Hindlimb muscle (tissue), 1 donor: ENCODE data around the gene KRT17. TPM values are rescaled to one million over a fixed set of nuclear protein-coding genes. Genes with fewer than 3 reads are reported as not detected.
"Not testable (repeated sequence)": the region's sequence is repeated elsewhere in the genome, so short reads cannot be mapped to it uniquely, and the experiment has no call there.

Experiments
- DNase-seq: peaks from one replicate; pipeline ENCODE4 v3.0.0-alpha.2; 2013
- polyA plus RNA-seq: library from polyadenylated mRNA; unstranded; fragments of 120-200 nt; gene quantifications from one replicate; pipeline ENCODE4 v1.2.1, GENCODE V29; 2013; ENCODE audit not compliant: insufficient read length

Gene KRT17
- polyA plus RNA-seq, 1 donor: 13.9 TPM

DNA sequence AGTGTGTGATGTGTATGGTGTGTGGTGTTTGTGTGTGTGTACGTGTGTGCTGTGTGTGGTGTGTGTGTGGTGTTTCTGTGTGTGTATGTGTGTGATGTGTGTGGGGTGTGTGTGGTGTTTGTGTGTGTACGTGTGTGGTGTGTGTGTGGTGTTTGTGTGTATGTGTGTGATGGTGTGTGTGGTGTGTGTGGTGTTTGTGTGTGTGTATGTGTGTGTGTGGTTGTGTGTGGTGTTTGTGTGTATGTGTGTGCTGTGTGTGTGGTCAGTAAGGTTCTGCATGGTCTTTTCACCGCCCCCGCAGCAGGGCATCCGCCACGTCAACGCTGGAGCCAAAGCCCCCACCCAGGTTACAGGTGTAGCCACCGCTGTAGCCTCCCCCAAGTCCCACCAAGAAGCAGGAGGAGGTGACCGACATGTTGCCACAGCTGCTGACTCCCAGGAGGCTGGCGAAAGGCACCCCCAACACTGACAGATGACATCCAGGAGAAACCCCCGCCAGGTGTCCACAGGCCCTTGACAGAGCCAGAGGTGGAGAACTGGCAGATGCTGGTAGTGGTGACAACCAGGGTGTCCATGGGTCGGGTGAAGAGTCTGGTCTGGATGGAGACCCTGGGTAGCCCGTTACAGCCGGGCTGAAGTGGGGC lies 9.3 kb upstream of the KRT17 start:
- DNase-seq: no peak

DNA sequence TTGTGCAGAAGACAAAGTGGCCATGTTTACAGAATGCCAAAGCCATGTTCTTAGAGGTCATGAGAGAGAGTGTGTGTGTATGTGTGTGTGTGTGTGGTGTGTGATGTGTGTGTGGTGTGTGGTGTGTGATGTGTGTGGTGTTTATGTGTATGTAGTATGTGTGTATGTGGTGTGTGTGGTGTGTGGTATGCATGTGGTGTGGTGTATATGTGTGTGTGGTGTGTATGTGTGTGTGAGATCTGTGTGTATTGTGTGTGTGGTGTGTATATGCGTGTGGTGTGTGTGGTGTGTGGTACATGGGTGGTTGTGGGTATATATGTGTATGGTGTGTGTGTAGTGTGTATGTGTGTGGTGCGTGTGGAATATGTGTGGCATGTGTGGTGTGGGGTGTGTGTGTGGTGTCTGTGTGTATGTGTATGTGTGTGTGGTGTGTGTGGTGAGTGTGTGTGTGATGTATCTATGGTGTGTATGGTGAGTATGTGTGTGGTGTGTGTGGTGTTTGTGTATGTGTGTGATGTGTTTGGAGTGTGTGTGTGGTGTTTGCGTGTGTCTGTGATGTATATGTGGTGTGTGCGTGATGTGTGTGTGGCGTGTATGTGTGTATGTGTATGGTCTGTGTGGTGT lies 8.2 kb upstream of the KRT17 start:
- DNase-seq: no peak

DNA sequence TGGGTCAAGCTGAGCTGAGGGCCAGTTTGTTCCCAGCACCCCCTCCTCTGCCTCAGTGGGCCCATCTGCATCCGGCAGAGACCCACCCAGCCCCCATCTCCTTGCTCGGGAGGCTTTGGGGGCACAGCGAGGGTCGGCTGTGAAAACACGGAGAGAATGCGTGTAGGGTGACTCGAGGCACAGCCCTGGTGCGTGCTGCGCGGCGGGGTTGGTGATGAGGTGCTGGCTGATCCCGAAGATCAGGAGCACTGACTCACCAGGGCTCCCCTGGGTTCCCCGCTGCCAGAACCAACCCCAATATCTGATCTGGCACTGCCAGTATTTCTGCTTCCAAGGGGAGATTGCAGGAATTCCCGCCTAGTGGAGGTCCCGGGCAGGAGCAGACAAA lies 7.5 kb upstream of the KRT17 start:
- DNase-seq: no peak

DNA sequence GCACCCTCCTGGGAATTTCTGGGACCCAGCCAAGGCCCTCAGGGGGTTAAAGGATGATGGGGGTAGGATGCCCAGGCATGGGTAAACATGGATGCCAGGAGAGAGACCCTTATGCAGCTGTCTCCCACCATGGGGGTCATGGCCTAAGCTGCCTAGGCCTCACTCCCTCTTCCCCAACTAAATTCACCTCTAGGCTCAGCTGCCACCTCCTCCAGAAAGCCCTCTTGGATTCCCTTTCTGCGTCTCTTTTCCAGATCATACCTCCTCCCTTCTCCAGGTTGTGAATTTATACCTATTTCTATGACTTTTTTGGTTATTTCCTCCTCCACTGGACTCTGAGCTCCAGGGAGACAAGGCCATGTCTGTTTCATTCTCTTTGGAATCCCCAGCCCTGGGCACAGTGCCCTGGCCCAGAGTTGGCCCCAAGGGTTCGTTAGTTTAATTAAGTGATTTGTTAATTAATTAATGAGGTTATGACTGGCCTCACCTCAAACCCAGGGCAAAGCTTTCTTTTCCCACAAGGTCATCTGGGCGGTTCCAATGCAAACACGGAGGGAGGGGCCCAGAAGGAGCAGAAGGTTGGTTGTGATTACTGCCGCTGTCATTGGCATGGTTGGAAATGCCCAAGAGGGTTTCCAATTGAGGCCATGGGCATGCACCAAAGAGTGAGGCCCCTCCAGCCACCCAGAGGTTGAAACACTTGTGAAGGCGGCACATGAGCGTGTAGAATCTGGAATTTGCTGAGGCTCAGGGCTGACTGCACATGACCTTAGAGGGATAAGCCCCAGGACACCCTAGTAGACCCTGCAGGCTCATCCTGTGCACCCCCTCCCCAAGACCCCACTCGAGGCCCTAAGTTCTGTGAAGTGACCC lies 6.9 kb upstream of the KRT17 start:
- no peak for DNase-seq

DNA sequence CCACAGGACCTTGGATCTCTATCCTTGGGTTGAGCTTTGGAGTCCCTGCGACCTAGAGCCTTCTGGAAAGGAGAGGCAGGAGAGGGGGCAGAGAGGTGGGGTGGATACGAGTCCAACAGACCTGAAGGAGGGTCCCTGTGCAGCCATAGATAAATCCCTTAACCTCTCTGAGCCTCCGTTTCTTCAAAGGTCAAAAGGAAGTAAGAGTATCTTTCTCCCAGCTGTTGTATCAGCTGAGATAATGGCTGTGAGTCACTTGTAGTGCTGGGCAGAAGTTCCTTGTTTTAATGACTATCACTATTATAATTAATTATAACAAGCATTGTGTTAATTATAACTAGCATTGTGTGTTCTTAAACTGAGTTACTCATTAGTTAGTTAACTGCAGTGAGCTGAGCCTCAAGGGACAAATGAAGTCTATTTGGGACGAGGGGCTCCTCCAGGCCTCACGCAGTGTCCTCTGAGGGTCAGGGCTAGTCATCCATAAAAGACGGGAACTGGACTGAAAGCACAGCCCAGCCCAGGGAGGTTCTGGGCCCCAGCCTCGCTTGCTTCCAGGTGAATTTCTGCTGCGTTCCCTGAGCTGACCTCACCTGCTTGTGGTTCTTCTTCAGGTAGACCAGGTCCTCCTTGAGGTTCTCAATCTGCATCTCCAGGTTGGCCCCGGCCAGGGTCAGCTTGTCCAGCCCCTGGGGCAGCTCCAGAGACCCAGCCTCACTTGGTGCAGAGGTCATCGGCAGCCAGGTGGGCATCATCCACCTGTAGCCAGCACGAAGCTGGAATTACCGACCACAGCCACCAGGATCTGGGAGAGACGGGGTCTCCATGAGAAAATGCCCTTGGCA lies 5.7 kb upstream of the KRT17 start:
- no peak for DNase-seq

DNA sequence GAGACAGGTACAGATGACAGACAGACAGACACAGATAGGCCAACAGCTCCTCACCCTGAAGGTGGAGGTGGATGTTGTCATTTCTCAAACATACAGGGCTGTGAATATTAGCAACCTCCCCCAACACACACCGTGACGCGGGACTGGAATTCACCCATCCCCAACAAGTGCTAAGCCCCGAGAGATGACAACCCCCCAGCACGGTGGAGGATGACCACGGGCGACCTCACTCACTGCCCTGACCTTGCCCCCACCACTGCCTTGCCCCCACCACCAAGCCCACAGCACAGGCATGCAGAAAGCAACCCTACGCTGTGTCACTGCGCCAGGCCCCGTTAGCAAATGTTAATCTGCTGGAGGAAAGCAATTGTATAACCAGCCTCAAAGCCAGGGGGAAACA lies 4.9 kb upstream of the KRT17 start:
- DNase-seq: no peak

DNA sequence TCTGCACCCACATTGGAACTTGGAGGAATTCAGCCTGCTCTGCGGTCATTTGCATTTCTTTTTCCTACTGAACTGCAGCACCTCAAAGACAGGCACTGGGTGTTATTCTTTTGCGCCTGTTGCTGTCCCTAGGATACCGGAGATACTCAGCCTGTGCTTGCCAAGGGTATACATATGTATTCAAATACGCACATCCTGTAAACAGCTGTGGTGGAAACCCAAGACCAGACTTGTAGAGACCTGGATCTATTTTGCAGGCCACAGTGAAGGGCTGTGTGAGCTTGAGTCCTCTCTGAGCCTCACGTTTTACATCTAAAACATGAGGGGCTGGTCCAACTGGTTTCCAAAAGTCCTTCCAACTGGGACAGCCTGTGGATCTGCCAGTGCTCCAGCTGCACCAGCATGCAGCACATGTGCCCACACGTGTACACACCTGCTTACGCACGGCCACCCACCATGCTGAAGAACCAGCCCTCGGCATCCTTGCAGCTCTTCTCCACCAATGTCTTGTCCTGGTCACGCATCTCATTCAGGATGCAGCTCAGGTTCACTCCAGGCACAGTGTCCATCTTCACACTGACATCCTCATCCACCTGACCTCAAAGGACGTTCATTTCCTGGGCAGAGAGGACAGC lies 4.4 kb upstream of the KRT17 start:
- not testable (repeated sequence) for DNase-seq

DNA sequence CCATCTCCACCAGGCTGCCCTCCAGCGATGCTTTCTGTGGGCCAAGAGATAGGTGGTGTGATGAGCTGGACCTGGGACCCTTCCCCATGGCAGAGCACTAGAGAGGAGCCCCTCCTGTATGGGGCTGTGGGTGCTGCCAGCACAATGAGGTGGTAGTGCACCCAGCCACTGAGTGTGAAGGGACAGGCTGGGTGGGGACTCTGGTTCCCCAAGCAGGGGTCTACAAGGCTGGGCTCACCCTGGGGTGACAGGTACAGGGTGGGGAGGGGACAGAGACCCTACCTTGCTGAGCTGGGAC lies 3.6 kb upstream of the KRT17 start:
- not testable (repeated sequence) for DNase-seq

DNA sequence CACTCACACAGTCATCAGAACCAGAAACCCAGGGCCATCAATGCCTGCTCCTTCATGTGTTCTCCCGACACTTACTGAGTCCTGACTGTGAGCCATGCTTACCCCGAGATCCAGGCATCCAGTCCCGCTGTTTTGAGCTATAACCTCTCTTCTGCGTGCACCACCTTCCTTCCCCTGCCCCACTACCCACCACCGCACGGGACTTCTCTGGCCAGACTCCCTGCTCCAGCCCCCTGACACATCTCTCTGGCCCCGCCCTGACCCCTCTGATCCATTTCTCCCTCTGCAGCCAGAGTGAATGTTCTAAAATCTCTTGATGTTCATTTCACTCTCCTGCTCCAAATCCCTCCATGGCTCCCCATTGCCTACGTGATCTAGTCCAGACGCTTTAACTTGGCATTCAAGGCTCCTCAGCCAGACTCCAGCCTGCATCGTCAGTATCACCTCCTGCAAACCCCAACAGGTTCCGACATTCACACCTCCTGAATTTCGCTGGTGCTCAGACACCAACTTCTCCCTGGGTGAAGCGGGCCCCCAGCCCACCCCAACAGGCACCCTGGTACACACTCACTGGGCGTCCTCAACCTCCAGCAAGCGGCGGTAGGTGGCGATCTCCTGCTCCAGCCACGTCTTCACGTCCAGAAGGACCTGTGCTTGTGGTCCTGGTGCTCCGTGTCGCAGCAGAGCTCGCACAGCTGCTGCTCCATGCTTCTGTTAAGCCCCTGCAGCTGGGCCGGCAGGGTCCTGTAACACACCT lies 3.1 kb upstream of the KRT17 start:
- DNase-seq: no peak

DNA sequence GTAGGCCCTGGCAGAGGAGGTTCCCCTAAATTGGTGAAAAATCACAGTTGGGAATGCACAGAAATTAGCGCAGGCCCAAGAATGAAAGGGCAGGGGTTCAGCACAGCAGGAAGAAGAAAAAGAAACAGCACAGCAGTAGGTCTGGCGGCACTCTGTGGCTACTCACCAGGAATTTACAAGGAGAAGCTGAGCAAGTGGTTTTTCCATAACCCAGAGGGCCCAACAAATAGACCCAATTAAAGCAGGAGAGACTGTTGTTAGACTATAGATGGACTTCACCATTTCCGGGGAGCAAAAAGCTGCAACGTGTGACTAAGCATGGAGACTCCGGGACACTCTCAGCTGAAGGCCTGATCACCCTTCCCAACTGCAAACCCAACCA lies 2.5 kb upstream of the KRT17 start:
- DNase-seq: not testable (repeated sequence)

DNA sequence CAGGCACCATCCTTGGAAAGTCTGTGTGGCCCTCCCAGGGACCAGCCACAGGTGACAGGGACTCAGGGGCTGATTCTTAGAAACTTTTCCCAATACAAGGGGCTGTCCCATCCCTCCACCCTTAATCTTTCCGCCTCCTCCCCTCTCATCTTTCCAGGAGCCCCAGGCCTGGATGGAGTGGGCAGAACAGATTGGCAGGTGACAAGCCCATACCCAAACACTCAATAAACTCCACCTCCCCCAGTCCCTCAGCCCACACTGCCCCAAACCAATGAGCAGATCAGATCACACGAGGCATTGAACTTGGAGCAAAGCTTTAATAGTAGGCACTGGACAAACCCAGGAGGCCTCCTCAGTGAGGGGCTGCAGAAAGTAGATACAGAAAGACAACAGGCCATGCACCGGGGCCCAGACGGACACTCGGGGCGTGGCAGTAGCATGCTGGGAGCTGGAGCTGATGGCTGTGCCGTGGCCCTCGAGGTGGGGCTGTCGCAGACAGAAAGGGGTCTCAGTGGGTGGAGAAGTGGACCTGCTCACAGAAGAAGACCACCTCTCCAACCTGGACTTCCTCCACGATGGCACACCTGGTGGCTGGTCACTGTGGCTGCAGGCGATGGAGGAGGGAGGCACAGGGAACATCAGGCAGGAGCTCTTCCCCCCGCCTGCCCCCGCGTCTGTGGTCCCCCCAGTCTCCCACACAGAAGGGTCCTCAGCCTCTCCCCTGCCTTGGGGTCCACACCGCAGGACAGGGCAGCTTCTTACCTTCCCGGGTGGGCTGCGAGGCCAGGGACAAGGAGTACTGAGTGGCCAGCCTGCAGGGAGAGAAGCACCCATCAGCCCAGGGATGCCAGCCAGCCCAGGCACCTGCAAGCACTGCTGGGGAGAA lies 1.9 kb upstream of the KRT17 start:
- DNase-seq: not testable (repeated sequence)

DNA sequence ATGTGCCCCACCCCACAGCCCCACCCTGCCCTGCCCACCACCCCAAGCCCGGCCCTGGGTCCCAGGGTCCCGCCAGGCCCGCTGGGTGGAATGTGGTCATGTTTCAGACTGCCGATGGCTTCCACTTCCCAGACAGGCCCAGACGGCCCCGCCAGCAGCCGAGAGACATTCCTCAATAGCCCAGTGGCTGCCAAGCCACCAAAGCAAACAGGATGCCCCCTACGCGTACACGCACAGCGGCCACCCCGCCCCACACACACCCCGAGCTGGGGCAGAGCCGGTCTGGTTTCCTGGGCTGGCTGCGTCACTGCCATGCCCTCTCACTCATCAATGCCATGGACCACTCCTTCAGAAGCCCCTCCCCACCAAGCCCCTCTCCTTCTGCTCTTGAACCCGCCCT lies 1.2 kb upstream of the KRT17 start:
- no peak for DNase-seq

DNA sequence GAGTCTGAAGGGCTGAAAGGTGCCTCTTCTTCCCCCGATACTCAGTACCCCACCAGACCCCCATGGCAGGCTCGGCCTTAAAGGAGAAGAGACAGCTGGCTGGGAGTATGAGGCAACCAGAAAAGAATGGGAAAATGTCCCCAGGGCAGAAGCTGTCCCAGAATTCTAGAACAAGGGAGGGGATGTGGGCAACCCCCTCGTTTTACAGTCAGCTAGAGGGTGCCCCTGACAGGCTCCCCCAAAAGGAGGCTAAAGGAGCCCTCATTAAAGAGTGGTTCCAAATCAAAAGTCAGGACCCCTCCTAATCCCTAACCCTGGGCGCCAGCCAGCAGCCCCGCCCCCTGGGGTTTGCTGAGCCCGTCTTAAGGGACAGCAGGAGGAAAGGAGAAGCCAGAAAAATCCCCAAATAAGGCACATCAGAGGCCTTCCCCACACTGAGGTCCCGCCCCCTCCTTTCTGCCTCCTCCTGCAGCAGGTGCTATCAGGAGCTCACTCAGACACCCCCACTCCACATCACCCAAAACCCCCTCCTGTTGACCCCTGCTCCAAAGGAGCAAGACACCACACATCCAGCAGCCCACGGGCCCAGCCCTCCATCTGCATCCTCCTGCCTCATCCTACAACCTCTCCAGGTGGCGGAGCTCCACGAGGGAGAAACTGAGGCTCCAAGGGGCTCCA lies 1.1 kb downstream of the KRT17 start:
- not testable (repeated sequence) for DNase-seq

DNA sequence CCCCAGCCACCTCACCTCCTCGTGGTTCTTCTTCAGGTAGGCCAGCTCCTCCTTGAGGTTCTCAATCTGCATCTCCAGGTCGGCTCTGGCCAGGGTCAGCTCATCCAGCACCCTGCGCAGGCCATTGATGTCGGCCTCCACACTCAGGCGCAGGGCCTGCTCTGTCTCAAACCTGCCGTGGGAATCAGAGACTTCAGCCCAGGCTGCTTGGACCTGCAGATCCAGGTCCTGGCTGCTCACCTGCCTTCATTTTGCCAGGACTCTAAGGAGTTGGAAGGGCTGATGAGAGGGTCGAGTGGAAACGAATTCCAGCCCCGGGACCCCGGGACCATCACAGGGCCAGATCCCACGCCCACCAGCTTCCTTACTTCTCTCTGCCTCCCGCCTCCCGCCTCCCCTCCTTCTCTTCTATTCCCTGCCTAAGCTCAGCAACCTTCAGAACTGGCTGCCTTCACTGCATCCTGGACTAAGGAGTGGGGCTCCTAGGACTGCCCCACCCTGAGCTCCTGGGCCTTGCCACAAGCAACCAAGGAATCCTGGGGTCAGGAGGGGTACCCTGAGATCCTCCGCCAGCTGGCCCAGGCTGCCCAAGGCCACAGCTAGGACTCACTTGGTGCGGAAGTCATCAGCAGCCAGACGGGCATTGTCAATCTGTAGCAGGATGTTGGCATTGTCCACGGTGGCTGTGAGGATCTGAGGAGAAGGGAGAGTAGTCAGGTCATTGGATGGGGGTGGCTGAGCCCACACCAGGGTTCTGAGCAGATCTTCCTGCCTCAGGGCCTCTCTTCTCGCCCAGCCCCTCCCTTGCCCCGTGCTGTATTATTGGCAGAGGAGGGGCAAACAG lies 1.8 kb downstream of the KRT17 start:
- DNase-seq: not testable (repeated sequence)

DNA sequence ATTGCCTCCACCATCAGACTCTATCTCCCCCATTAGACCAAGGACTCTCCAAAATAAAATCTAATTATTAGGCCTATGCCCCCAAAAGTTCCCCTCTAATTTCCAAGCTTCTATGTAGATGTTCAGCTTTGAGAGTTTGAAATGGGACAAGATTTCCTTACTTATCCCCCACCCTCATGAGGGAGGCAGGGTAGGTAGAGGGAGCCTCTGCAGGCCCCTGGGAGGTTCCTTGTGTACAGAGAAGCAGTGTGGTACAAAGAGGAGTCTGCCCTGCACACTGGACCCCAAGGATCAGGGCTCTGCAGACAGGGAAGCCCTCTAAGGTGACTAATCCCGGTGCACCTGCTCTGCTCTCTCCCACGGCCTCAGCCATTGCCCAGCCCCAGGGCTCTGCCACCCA lies 2.5 kb downstream of the KRT17 start:
- DNase-seq: no peak

DNA sequence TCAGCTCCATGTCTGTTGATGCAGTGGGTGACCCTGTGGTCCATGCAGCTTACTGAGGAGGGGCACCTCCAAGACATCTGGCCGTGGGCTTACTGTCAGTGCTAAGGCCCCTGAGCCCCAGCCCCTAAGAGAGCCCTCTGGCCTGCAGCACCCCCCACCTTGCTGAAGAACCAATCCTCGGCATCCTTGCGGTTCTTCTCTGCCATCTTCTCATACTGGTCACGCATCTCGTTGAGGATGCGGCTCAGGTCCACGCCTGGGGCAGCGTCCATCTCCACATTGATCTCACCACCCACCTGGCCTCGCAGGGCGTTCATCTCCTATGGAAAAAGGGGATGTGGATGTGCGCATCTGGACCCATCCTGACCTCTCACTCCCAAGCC lies 2.9 kb downstream of the KRT17 start:
- not testable (repeated sequence) for DNase-seq

DNA sequence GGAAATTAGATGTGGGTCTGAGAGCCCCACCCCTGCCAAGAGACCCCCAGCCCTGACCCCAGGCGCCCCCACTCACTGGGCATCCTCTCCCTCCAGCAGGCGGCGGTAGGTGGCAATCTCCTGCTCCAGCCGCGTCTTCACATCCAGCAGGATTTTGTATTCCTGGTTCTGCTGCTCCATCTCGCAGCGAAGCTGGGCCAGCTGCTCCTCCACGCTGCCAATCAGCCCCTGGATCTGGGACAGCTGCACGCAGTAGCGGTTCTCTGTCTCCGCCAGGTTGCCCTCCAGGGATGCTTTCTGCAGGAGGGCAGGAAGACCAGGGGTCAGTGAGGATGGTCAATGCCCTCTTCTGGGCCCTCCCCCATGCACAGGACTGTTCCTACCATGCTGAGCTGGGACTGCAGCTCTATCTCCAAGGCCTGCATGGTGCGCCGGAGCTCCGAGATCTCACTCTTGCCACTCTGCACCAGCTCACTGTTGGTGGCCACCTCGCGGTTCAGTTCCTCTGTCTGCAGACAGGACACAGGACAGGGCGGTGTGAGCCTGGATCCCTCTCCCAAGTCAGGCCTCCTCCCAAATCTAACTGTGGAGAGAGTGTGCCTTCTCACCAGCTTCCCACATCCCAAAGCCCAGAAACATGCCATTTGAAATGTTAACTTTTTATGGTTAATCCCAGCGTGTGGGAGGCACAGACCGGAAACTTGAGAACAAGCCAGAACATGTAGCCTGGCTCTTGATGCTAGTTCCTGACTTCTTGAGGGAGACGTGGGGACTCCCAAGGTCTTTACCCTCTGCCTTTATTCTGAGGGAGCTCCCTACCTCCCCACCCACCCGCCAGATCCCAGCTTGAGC lies 3.6 kb downstream of the KRT17 start:
- no peak for DNase-seq

DNA sequence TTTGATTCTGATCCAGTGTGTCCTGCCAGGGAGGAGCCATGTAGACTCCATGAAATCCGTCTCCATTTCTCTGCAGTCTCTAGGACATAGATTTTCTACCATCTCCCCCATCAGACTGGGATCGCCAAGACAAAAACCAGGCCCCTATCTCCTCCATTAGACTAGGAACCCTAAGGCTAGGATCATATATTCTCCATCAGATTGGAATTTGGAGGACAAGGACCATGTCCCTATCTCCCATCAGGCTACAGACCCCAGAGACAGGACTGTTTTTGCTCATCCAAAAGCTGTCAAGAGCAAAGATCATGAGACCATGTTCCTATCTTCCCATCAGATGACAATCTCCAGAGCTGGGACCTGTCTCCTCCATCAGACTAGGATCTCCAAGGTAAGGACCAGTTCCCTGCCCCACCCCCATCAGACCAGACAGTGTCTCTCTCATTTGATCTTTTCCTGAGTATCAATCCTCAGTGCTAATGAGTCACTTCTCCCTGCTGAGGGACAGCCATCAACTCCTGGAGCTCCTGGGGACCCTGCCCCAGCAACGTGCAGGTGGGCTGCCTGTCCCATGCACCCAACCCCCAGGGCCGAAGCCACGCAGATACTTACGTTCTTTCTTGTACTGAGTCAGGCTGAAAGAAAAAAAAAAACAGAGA lies 4.3 kb downstream of the KRT17 start:
- DNase-seq: not testable (repeated sequence)
